Ramos (cell line): ENCODE data around the gene UMODL1.
"Not testable (repeated sequence)": the region's sequence is repeated elsewhere in the genome, so short reads cannot be mapped to it uniquely, and the experiment has no call there.

ENCODE experiments used
- in situ Hi-C: fragments of 300-500 bp; cut with MboI; formaldehyde crosslinking; loops from one replicate; pipeline ENCODE4 v1.14.3; 2022; ENCODE audit warnings: low sequenced_read_pairs; ENCODE audit not compliant: unreplicated experiment

Gene UMODL1

GRCh38 chr21:42174173-42174572 lies 103.1 kb downstream of the UMODL1 start:
- in situ Hi-C loops: loop anchor here (5.0 kb wide), 1 partner anchor 78 kb away; no protein-coding TSS in a partner anchor

DNA sequence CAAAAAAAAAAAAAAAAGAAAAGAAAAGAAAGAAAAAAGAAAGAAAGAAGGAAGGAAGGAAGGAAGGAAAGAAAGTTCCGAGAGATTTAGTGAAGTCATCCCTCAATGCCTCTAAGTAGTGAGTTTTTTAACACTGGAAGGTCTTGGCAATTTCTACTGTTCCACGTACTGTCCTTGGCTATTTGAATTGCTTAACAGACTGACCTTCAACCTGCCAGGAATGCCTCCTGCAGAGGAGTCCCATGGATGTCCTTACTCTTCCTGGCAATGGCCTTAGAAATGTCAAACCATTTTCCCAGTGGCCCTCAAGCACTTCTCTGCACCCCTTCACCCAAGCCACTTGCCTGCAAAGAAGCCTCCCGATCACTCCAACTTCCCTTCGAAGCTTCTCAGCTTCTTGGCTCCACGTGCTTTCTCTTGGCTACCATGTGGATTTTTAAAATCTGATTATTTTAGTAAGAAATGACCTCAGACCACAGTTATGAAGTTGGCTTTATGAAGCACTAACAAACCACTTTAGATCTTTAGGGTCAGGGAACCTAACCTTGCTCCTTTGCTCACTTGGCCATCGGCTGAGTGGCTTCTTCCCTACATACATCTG lies 104.1 kb downstream of the UMODL1 start:
- in situ Hi-C loops: no loop called here

- in situ Hi-C loops: no loop called here
Observed at GRCh38 chr21:42176859-42177258, 105.7 kb downstream of the UMODL1 start.

DNA sequence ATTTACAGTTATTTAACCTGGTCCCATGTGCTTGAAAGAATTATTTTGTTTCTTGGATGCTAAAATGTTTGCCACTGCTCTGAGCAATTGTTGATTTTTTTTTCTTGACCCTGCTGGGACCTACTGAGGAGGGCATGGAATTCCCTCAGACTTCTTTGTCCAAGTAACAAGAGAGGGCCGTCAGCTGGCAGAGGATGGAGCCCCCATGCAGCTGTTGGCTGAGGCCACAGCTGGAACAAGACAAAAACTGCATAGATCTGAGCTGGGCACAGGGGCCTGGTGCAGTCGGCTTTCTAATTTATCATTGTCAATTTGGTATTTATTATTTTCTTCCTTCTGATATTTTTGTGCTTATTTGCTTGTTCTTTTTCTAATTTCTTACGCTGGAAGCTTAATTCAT lies 108.2 kb downstream of the UMODL1 start:
- in situ Hi-C loops: no loop called here

DNA sequence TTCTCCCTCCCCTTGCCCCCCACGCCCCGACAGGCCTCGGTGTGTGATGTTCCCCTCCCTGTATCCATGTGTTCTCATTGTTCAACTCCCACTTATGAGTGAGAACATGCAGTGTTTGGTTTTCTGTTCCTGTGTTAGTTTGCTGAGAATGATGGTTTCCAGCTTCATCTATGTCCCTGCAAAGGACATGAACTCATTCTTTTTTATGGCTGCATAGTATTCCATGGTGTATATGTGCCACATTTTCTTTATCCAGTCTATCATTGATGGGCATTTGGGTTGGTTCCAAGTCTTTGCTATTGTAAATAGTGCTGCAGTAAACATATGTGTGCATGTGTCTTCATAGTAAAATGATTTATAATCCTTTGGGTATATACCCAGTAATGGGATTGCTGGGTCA lies 108.9 kb downstream of the UMODL1 start:
- in situ Hi-C loops: not testable (repeated sequence)

DNA sequence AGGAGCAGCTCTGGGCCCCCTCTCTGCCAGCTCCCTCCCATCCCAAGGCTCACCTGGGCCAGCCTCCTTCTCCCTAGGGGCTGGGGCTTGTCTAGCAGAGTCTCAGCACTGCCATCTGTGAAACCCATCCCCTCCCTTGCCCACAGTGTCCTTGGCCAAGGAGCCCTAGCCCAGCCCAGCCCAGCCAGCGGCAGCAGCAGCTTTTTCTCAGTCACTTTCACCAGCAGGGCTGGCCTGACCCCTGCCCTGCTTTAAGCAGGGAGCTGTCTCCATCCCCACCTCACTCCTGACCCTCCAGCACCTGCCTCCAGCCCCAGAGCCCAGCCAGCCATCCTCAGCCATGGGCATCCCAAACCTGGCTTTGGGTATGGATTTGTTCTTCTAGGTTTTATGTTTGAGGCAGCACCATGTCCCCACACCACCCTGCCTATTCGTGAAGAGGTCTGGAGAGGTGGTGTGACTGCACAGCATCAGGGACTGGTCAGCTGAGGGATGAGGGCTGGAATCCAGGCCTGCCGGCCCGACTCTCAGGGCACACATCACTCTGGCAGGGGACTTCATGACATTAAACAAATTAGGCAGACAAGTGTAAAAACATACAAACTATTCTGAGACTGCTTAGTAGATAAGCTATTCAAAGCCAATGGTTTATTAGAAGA lies 111.7 kb downstream of the UMODL1 start:
- in situ Hi-C loops: no loop called here

DNA sequence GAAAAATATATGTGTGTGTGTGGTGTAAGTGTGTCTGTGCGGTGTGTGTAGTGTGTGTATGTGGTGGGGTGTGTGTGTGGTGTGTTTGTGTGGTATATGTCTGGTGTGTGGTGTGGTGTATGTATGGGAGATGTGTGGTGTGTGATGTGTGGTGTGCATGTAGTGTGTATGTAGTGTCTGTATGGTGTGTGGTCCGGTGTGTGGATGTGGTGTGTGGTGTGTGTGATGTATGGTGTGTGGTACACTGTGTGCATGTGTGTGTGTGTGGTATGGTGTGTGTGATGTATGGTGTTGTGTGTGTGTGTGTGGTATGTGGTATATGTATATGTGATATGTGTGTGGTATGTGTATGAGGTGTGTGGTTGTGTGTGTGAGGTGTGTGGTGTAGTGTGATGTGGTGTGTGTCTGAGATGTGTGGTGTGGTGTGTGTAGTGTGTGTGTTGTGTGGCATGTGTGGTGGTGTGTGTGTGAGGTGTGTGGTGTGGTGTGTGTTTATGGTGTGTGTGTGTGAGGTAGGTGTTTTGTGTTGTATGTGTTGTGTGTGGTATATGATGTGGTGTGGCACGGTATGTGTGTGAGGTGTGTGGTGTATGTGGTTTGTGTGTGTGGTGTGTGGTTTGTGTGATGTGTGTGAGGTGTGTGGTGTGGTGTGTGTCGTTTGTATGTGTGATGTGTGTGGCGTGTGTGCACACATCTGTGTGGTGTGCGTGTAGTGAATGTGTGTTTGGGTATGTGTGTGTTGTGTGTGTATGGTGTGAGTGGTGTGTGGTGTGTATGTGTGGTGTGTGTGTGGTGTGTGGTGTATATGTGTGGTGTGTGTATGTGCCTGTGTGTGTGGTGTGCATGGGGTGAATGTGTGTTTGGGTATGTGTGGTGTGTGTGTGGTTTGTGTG lies 112.5 kb downstream of the UMODL1 start:
- in situ Hi-C loops: no loop called here

- in situ Hi-C loops: no loop called here
Observed at GRCh38 chr21:42186591-42186990, 115.5 kb downstream of the UMODL1 start.

GRCh38 chr21:42187976-42188653 lies 117.0 kb downstream of the UMODL1 start:
- in situ Hi-C loops: no loop called here

DNA sequence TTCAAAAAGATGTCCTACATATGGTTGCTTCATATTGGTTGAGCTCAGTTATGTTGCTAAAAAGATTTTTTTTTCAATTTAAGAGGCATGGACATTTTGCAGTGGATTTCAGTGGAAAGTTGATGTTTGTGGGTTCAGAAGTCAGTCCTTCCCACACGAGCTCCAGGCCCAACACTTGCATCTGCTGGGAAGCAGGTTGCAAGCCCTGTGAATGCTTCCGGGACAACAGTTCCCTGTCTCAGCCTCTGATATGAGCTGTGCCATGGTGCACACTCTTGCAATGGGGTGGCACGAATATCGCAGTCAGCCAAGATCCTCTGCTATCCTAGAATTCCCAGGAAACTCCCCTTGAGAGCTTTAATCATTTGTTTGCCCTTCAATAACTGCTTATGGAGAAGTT lies 117.5 kb downstream of the UMODL1 start:
- in situ Hi-C loops: no loop called here

GRCh38 chr21:42189431-42189830 lies 118.3 kb downstream of the UMODL1 start:
- in situ Hi-C loops: no loop called here

- in situ Hi-C loops: no loop called here
Observed at GRCh38 chr21:42189860-42190485, 118.9 kb downstream of the UMODL1 start.

GRCh38 chr21:42190486-42190863 lies 119.4 kb downstream of the UMODL1 start:
- in situ Hi-C loops: no loop called here

DNA sequence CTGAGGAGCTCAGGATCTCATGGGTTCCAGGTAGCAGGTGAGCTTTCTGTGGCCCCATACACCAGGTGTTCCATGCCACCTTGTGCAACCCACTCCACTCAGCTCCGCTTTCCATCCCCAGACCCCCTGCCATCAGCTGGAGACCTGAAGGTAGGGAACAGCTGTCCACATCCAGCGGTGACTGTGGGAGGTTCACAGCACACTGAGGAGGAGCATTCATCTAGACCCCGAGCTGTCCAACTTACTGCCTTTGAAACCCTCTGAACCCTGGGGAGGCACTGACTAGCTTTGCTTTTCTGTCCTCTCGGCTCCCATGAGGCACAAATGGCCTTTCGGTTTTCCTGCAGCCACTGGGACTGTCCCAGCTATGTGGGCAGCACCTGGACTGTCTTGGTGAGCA lies 119.9 kb downstream of the UMODL1 start:
- in situ Hi-C loops: no loop called here

GRCh38 chr21:42191696-42192595 lies 120.8 kb downstream of the UMODL1 start:
- in situ Hi-C loops: no loop called here
